PC-3 (cell line): ENCODE results near the gene NEK4. TPM values are rescaled to one million over a fixed set of nuclear protein-coding genes. Genes with fewer than 3 reads are reported as not detected.

ENCODE experiments used
- ATAC-seq: fragments of 200-7000 bp; cut with Tn5 transposase; 2 replicates; pipeline ENCODE4 v1.9.1; 2020; ENCODE audit warnings: mild to moderate bottlenecking, moderate library complexity
- BruUV-seq: library from RNA; stranded (reverse); fragments of 400-500 nt; replicated peaks from 2 replicates; lab custom pipeline; 2021; lab: Mats Ljungman, UMichigan
- CTCF ChIA-PET: fragments of 300-600 bp; sonication (Branson Sonifier 250); formaldehyde crosslinking; loops from one replicate; lab custom pipeline; 2022; ENCODE audit warnings: antibody characterized with exemption; lab: Charles Lee
- POLR2A ChIA-PET: fragments of 300-600 bp; sonication (Branson Sonifier 250); formaldehyde crosslinking; loops from one replicate; lab custom pipeline; 2022; ENCODE audit warnings: antibody characterized with exemption; ENCODE audit not compliant: unreplicated experiment; lab: Charles Lee
- DNase-seq: peaks from one replicate; pipeline ENCODE4 v3.0.0-alpha.2; 2015
- H2AFZ ChIP-seq: fragments of 300-600 bp; sonication (generic); 2 replicates; pipeline ENCODE4 v1.6.0; 2016; ENCODE audit warnings: antibody characterized with exemption, low read length
- H3F3A ChIP-seq: fragments of 300-600 bp; sonication (generic); one replicate; pipeline ENCODE4 v1.6.0; 2017; ENCODE audit warnings: antibody characterized with exemption, low read length, control low read depth, mild to moderate bottlenecking; ENCODE audit not compliant: unreplicated experiment
- H3K27ac ChIP-seq: fragments of 300-600 bp; sonication (generic); 2 replicates; pipeline ENCODE4 v1.5.1; 2016; ENCODE audit warnings: mild to moderate bottlenecking, low read length
- H3K27me3 ChIP-seq: fragments of 300-600 bp; sonication (generic); 2 replicates; pipeline ENCODE4 v1.6.1; 2016; ENCODE audit warnings: low read length, mixed read lengths
- H3K36me3 ChIP-seq: fragments of 300-600 bp; sonication (generic); 2 replicates; pipeline ENCODE4 v1.6.1; 2016; ENCODE audit warnings: low read depth, mixed run types, low read length, mixed read lengths
- H3K4me1 ChIP-seq: fragments of 300-600 bp; sonication (generic); 2 replicates; pipeline ENCODE4 v1.5.1; 2016; ENCODE audit warnings: low read length; ENCODE audit not compliant: insufficient read depth
- H3K4me2 ChIP-seq: fragments of 300-600 bp; sonication (generic); 2 replicates; pipeline ENCODE4 v1.6.0; 2016; ENCODE audit warnings: low read length
- H3K4me3 ChIP-seq: fragments of 300-600 bp; sonication (generic); 2 replicates; pipeline ENCODE4 v1.5.1; 2016; ENCODE audit warnings: mild to moderate bottlenecking, low read length, mixed read lengths
- H3K79me2 ChIP-seq: fragments of 300-600 bp; sonication (generic); 2 replicates; pipeline ENCODE4 v1.6.1; 2017; ENCODE audit warnings: low read length, mixed read lengths
- H3K9ac ChIP-seq: fragments of 300-600 bp; sonication (generic); 2 replicates; pipeline ENCODE4 v1.6.0; 2016; ENCODE audit warnings: mild to moderate bottlenecking, low read length
- H3K9me2 ChIP-seq: fragments of 300-600 bp; sonication (generic); replicated peaks from 2 replicates; pipeline ENCODE4 v1.6.1; 2016; ENCODE audit warnings: mixed run types, low read length, mixed read lengths
- H3K9me3 ChIP-seq: fragments of 300-600 bp; sonication (generic); 2 replicates; pipeline ENCODE4 v1.6.1; 2016; ENCODE audit warnings: low read length, mixed read lengths
- H4K20me1 ChIP-seq: fragments of 300-600 bp; sonication (generic); 2 replicates; pipeline ENCODE4 v1.6.1; 2016; ENCODE audit warnings: low read length, mixed read lengths
- EZH2 ChIP-seq: fragments of 300-600 bp; sonication (generic); IDR thresholded peaks from one replicate; pipeline ENCODE4 v1.6.1; 2017; ENCODE audit warnings: antibody characterized with exemption, mild to moderate bottlenecking, low read length; ENCODE audit not compliant: unreplicated experiment
- EZH2phosphoT487 ChIP-seq: fragments of 300-600 bp; sonication (generic); IDR thresholded peaks from 2 replicates; pipeline ENCODE4 v1.6.1; 2018; ENCODE audit warnings: mild to moderate bottlenecking, antibody characterized with exemption, low read length, borderline replicate concordance
- intact Hi-C: fragments of 100-400 bp; cut with micrococcal nuclease; formaldehyde crosslinking; loops from 2 replicates; pipeline ENCODE4 v1.9.0; 2023
- total RNA-seq: library from RNA; depleted of rRNA; stranded (reverse); fragments of >200 nt; gene quantifications from 2 replicates; pipeline ENCODE4 v1.2.3, GENCODE V29; 2014
- TF ChIP-seq, protein P1 (sequence below): fragments of 300-600 bp; sonication (generic); conservative IDR thresholded peaks from 2 replicates; pipeline ENCODE4 v1.5.1; 2017; ENCODE audit warnings: antibody characterized with exemption, low read depth, mild to moderate bottlenecking, low read length

The NEK4 gene
- total RNA-seq, 1 experiment from 2014 or later, result 33.6 TPM

DNA sequence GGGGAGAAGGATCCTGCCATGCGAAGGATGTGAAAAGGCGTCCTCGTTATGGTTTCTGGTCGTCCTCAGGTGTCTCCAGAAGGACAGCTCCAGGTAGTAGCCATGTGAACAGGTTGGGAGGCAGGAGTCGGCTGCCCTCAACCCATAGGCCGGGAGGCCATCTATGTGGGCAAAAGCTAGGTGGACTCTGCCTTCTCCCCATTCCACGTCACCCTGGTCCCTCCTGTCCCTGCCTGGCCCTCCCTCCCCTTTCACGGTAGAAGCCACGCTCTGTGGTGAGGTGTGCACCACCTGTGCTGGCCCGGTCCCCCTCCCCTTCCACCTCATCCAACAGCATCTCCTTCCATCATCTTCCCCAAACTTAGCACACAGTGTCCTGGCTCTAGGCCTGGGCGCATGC is 40.2 kb upstream of the NEK4 start:
- DNase-seq (no peak), ATAC-seq (no peak)
- Histone ChIP-seq H3K36me3 (no peaks in the 10 kb centered on the region), H4K20me1 (no peaks in the 10 kb centered on the region), H3K4me3 (no peak overlapping the region), H3K27ac (no peak overlapping the region), H3F3A (no peaks in the 10 kb centered on the region), H3K27me3 (no peaks in the 10 kb centered on the region), H3K9me3 (no peaks in the 10 kb centered on the region), H3K79me2 (no peaks in the 10 kb centered on the region), H3K4me1 (no peaks in the 10 kb centered on the region), H3K9ac (no peak overlapping the region), H3K4me2 (no peak overlapping the region), H2AFZ (no peak overlapping the region), H3K9me2 (no peaks in the 10 kb centered on the region)
- intact Hi-C loops, result no loop called here
- CTCF ChIA-PET, result no interaction called here
- TF ChIP-seq EZH2phosphoT487, result no peak
- TF ChIP-seq, protein P1, sequence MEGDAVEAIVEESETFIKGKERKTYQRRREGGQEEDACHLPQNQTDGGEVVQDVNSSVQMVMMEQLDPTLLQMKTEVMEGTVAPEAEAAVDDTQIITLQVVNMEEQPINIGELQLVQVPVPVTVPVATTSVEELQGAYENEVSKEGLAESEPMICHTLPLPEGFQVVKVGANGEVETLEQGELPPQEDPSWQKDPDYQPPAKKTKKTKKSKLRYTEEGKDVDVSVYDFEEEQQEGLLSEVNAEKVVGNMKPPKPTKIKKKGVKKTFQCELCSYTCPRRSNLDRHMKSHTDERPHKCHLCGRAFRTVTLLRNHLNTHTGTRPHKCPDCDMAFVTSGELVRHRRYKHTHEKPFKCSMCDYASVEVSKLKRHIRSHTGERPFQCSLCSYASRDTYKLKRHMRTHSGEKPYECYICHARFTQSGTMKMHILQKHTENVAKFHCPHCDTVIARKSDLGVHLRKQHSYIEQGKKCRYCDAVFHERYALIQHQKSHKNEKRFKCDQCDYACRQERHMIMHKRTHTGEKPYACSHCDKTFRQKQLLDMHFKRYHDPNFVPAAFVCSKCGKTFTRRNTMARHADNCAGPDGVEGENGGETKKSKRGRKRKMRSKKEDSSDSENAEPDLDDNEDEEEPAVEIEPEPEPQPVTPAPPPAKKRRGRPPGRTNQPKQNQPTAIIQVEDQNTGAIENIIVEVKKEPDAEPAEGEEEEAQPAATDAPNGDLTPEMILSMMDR, result no peak
- no peak for TF ChIP-seq EZH2
- BruUV-seq, result no TSS peak
- POLR2A ChIA-PET, result no interaction called here

DNA sequence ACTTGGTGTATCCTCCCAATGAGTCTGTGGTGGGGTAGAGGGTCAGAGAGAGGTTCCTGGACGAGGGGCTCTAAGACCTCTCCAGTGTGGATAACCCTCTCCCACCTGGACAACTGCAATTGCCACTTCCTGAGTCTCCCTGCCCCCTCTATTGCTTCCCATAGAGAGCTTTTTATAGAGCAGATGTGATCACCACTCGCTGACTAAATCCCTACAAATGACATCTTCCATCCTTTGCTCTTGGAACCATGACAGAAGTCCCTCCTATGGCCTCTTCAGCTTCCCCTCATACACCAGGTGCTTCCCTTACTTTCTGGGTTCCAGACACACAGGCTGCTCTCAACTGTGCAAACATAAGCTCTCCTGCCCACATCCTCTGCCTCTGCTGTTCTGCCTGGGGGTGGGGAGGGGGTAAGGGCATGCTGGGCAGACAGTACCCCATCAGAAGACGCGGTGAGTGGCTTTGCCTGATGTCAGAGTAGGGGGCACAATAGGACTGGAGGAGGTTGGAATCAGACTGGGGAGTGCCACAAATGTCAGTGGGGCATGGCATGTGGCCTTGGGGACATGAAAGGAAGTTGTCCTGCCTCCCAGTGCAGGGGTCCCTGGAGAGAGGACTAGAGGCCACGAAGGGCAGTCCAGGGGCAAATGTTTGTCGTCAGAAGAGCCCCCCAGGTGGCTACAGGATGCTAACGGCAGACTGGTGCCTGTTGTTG is 39.1 kb upstream of the NEK4 start:
- H3K4me3 ChIP-seq, result no peak overlapping the region
- intact Hi-C loops, result no loop called here
- CTCF ChIA-PET, result no interaction called here

DNA sequence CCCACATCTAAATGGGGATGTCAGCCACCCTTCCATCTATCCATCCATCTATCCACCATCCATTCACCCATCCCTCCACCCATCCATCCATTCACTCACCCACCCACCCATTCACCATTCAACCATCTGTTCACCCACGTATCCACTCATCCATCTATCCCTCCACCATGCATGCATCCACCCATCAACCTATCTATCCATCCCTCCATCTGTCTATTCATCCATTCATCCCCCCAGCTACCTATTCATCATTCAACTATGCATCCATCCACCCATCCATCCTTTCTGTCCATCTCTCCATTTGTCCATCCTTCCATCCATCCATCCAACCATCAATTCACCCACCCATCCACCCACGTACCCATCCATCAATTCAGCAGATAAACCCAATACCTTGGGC is 38.4 kb upstream of the NEK4 start:
- POLR2A ChIA-PET, result no interaction called here
- Histone ChIP-seq H3K4me3 (no peak overlapping the region), H2AFZ (no peak overlapping the region), H3K27me3 (no peaks in the 10 kb centered on the region), H3K9me2 (no peaks in the 10 kb centered on the region), H3F3A (no peaks in the 10 kb centered on the region), H3K9me3 (no peaks in the 10 kb centered on the region), H3K9ac (no peak overlapping the region), H3K4me2 (no peak overlapping the region), H3K79me2 (no peaks in the 10 kb centered on the region), H4K20me1 (no peaks in the 10 kb centered on the region), H3K27ac (no peak overlapping the region), H3K36me3 (no peaks in the 10 kb centered on the region), H3K4me1 (no peaks in the 10 kb centered on the region)
- BruUV-seq, result no TSS peak
- ATAC-seq (no peak), DNase-seq (no peak)
- TF ChIP-seq, protein P1, result no peak
- TF ChIP-seq EZH2 (no peak), EZH2phosphoT487 (no peak)
- CTCF ChIA-PET, result no interaction called here
- intact Hi-C loops, result no loop called here

More for the DNA sequence above, 39.1 kb upstream of the NEK4 start:
- no peak for DNase-seq
- TF ChIP-seq EZH2phosphoT487 (no peak), EZH2 (no peak)
- TF ChIP-seq, protein P1, result no peak
- Histone ChIP-seq H3K4me2 (no peak overlapping the region), H3K9me3 (no peaks in the 10 kb centered on the region), H3K4me1 (no peaks in the 10 kb centered on the region), H2AFZ (no peak overlapping the region), H3K9ac (no peak overlapping the region), H3K9me2 (no peaks in the 10 kb centered on the region), H4K20me1 (no peaks in the 10 kb centered on the region), H3F3A (no peaks in the 10 kb centered on the region), H3K79me2 (no peaks in the 10 kb centered on the region), H3K36me3 (no peaks in the 10 kb centered on the region), H3K27ac (no peak overlapping the region), H3K27me3 (no peaks in the 10 kb centered on the region)
- no TSS peak for BruUV-seq
- ATAC-seq, result no peak
- POLR2A ChIA-PET, result no interaction called here
